Neural cell (in vitro differentiated cells): ENCODE measurements around the gene ARHGAP6. TPM values are rescaled to one million over a fixed set of nuclear protein-coding genes. Genes with fewer than 3 reads are reported as not detected.

Source experiments
- H2AFZ ChIP-seq: fragments of 200-600, 300-800 bp; sonication (generic), shearing (Covaris generic); 2 replicates; pipeline ENCODE4 v1.6.0; 2014; ENCODE audit warnings: low read depth, mild to moderate bottlenecking, antibody characterized with exemption, low read length, moderate library complexity
- H3F3A ChIP-seq: fragments of 200-600 bp; shearing (Covaris generic); 2 replicates; pipeline ENCODE4 v1.6.1; 2016; ENCODE audit warnings: mild to moderate bottlenecking, moderate library complexity, mixed read lengths, antibody characterized with exemption, low read length; ENCODE audit not compliant: insufficient read depth, poor library complexity, severe bottlenecking
- H3K27ac ChIP-seq: fragments of 200-600, 300-800 bp; sonication (generic), shearing (Covaris generic); 2 replicates; pipeline ENCODE4 v1.5.1; 2014; ENCODE audit warnings: mild to moderate bottlenecking, low read length, moderate library complexity
- H3K27me3 ChIP-seq: fragments of 300-800, 200-600 bp; sonication (generic), shearing (Covaris generic); 2 replicates; pipeline ENCODE4 v1.6.0; 2014; ENCODE audit warnings: mild to moderate bottlenecking, low read depth, low read length, moderate library complexity; ENCODE audit not compliant: insufficient read depth
- H3K36me3 ChIP-seq: fragments of 300-800, 200-600 bp; sonication (generic), shearing (Covaris generic); 2 replicates; pipeline ENCODE4 v1.5.1; 2014; ENCODE audit warnings: mild to moderate bottlenecking, antibody characterized with exemption, low read length, moderate library complexity; ENCODE audit not compliant: insufficient read depth
- H3K4me2 ChIP-seq: fragments of 300-800, 200-600 bp; sonication (generic), shearing (Covaris generic); 2 replicates; pipeline ENCODE4 v1.6.0; 2014; ENCODE audit warnings: mild to moderate bottlenecking, low read length
- H3K4me3 ChIP-seq: fragments of 300-800, 200-600 bp; sonication (generic), shearing (Covaris generic); 2 replicates; pipeline ENCODE4 v1.5.1; 2014; ENCODE audit warnings: mild to moderate bottlenecking, low read length, moderate library complexity
- H3K79me2 ChIP-seq: fragments of 200-600 bp; shearing (Covaris generic); replicated peaks from 2 replicates; pipeline ENCODE4 v1.6.0; 2014; ENCODE audit warnings: mild to moderate bottlenecking, low read length, moderate library complexity; ENCODE audit not compliant: insufficient read depth
- H3K9ac ChIP-seq: fragments of 300-800, 200-600 bp; sonication (generic), shearing (Covaris generic); 2 replicates; pipeline ENCODE4 v1.6.1; 2016; ENCODE audit warnings: mild to moderate bottlenecking, low read length, mixed read lengths
- H3K9me2 ChIP-seq: fragments of 200-600 bp; shearing (Covaris generic); 2 replicates; pipeline ENCODE4 v1.6.1; 2016; ENCODE audit warnings: mild to moderate bottlenecking, low read length, mixed read lengths; ENCODE audit not compliant: insufficient read depth
- H3K9me3 ChIP-seq: fragments of 200-600, 300-800 bp; sonication (generic), shearing (Covaris generic); 2 replicates; pipeline ENCODE4 v1.6.1; 2016; ENCODE audit warnings: mild to moderate bottlenecking, mixed run types, low read length, moderate library complexity, mixed read lengths
- H4K20me1 ChIP-seq: fragments of 200-600 bp; shearing (Covaris generic); 2 replicates; pipeline ENCODE4 v1.6.1; 2016; ENCODE audit warnings: mild to moderate bottlenecking, mixed run types; ENCODE audit not compliant: insufficient read depth
- CTCF ChIP-seq: fragments of 450-650 bp; IDR thresholded peaks from 2 replicates; pipeline ENCODE4 v1.5.1; 2014; ENCODE audit warnings: antibody characterized with exemption, mild to moderate bottlenecking, moderate library complexity; ENCODE audit not compliant: poor library complexity, severe bottlenecking
- EP300 ChIP-seq: fragments of 450-650 bp; conservative IDR thresholded peaks from 2 replicates; pipeline ENCODE4 v1.6.1; 2014; ENCODE audit warnings: antibody characterized with exemption, mild to moderate bottlenecking, moderate library complexity; ENCODE audit not compliant: poor library complexity, severe bottlenecking
- EZH2 ChIP-seq: fragments of 200-600, 300-800 bp; shearing (Covaris generic), sonication (generic); IDR thresholded peaks from 2 replicates; pipeline ENCODE4 v1.6.1; 2014; ENCODE audit warnings: antibody characterized with exemption, low read length, borderline replicate concordance, mild to moderate bottlenecking; ENCODE audit not compliant: insufficient read depth, poor library complexity, severe bottlenecking
- MXI1 ChIP-seq: fragments of 450-650 bp; conservative IDR thresholded peaks from 2 replicates; pipeline ENCODE4 v1.6.1; 2014; ENCODE audit warnings: antibody characterized with exemption, mild to moderate bottlenecking; ENCODE audit not compliant: poor library complexity, severe bottlenecking
- POLR2AphosphoS5 ChIP-seq: IDR thresholded peaks from 2 replicates; pipeline ENCODE4 v1.6.1; 2012
- RAD21 ChIP-seq: fragments of 450-650 bp; conservative IDR thresholded peaks from 2 replicates; pipeline ENCODE4 v1.6.1; 2014; ENCODE audit warnings: antibody characterized with exemption, mild to moderate bottlenecking, moderate library complexity
- SMC3 ChIP-seq: fragments of 450-650 bp; conservative IDR thresholded peaks from 2 replicates; pipeline ENCODE4 v1.6.1; 2014; ENCODE audit warnings: antibody characterized with exemption, mild to moderate bottlenecking, moderate library complexity; ENCODE audit not compliant: poor library complexity
- TAF1 ChIP-seq: IDR thresholded peaks from 2 replicates; pipeline ENCODE4 v1.6.1; 2012; ENCODE audit warnings: low read depth
- polyA plus RNA-seq: library from polyadenylated mRNA; depleted of rRNA; stranded (reverse); fragments of >200 nt; gene quantifications from 2 replicates; pipeline ENCODE4 v1.2.3, GENCODE V29; 2014
- TF ChIP-seq, protein P1 (sequence below): IDR thresholded peaks from 2 replicates; pipeline ENCODE4 v1.6.1; 2012; ENCODE audit warnings: borderline replicate concordance

ARHGAP6 gene
- polyA plus RNA-seq, 1 donor from 2014 or later: 0.40 TPM

DNA sequence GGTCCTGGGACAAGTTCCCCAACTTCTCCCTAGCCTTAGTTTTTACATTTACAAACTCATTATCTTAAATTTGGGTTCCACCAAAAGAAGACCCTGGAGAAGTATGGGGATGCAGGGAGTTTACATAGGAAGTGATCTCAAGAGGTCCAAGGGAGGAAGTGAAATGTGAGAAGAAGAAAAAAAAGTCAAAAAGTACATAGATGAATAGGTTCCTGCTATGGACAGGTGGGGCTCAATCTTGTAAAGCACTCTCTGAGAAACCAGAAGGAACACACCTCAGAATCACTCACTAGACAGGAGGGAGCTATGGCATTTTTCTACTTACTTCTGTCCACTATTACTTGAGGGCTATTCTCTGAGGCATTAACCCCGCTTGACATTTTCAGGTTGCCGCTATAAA lies 56.6 kb downstream of the ARHGAP6 start:
- no peaks in the 10 kb centered on the region for H3K9me2 ChIP-seq
- H3K9ac ChIP-seq: no peak overlapping the region
- H3K79me2 ChIP-seq: no peaks in the 10 kb centered on the region
- H3F3A ChIP-seq: no peaks in the 10 kb centered on the region
- TF ChIP-seq TAF1 (no peak), SMC3 (no peak)
- H3K36me3 ChIP-seq: no peaks in the 10 kb centered on the region
- H3K4me3 ChIP-seq: no peak overlapping the region
- no peaks in the 10 kb centered on the region for H3K9me3 ChIP-seq
- H3K27me3 ChIP-seq: no peaks in the 10 kb centered on the region
- no peak overlapping the region for H3K4me2 ChIP-seq
- H3K27ac ChIP-seq: no peak overlapping the region
- no peaks in the 10 kb centered on the region for H4K20me1 ChIP-seq
- H2AFZ ChIP-seq: no peak overlapping the region

GRCh38 chrX:11606408-11606807 lies 59.3 kb downstream of the ARHGAP6 start:
- no peak overlapping the region for H2AFZ ChIP-seq
- no peaks in the 10 kb centered on the region for H4K20me1 ChIP-seq
- H3K9ac ChIP-seq: no peak overlapping the region
- TF ChIP-seq, protein P1, sequence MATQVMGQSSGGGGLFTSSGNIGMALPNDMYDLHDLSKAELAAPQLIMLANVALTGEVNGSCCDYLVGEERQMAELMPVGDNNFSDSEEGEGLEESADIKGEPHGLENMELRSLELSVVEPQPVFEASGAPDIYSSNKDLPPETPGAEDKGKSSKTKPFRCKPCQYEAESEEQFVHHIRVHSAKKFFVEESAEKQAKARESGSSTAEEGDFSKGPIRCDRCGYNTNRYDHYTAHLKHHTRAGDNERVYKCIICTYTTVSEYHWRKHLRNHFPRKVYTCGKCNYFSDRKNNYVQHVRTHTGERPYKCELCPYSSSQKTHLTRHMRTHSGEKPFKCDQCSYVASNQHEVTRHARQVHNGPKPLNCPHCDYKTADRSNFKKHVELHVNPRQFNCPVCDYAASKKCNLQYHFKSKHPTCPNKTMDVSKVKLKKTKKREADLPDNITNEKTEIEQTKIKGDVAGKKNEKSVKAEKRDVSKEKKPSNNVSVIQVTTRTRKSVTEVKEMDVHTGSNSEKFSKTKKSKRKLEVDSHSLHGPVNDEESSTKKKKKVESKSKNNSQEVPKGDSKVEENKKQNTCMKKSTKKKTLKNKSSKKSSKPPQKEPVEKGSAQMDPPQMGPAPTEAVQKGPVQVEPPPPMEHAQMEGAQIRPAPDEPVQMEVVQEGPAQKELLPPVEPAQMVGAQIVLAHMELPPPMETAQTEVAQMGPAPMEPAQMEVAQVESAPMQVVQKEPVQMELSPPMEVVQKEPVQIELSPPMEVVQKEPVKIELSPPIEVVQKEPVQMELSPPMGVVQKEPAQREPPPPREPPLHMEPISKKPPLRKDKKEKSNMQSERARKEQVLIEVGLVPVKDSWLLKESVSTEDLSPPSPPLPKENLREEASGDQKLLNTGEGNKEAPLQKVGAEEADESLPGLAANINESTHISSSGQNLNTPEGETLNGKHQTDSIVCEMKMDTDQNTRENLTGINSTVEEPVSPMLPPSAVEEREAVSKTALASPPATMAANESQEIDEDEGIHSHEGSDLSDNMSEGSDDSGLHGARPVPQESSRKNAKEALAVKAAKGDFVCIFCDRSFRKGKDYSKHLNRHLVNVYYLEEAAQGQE: no peak
- TF ChIP-seq EZH2: no peak
- no peak for TF ChIP-seq RAD21
- no peak for TF ChIP-seq POLR2AphosphoS5
- TF ChIP-seq MXI1: no peak
- no peak for TF ChIP-seq SMC3
- no peak for TF ChIP-seq EP300
- TF ChIP-seq CTCF: no peak
- no peak for TF ChIP-seq TAF1
- H3K27me3 ChIP-seq: no peaks in the 10 kb centered on the region
- H3K4me3 ChIP-seq: no peak overlapping the region
- H3K9me3 ChIP-seq: no peaks in the 10 kb centered on the region
- no peaks in the 10 kb centered on the region for H3F3A ChIP-seq
- no peak overlapping the region for H3K4me2 ChIP-seq
- H3K9me2 ChIP-seq: no peaks in the 10 kb centered on the region
- H3K27ac ChIP-seq: no peak overlapping the region
- H3K79me2 ChIP-seq: no peaks in the 10 kb centered on the region
- no peaks in the 10 kb centered on the region for H3K36me3 ChIP-seq

GRCh38 chrX:11600578-11600977 lies 65.1 kb downstream of the ARHGAP6 start:
- no peak overlapping the region for H3K27ac ChIP-seq
- no peak overlapping the region for H3K9ac ChIP-seq
- no peaks in the 10 kb centered on the region for H3K9me2 ChIP-seq
- no peaks in the 10 kb centered on the region for H3F3A ChIP-seq
- H3K27me3 ChIP-seq: no peaks in the 10 kb centered on the region
- H3K9me3 ChIP-seq: no peaks in the 10 kb centered on the region
- H4K20me1 ChIP-seq: no peaks in the 10 kb centered on the region
- no peak overlapping the region for H2AFZ ChIP-seq
- no peak for TF ChIP-seq EP300
- TF ChIP-seq, protein P1: no peak
- TF ChIP-seq RAD21: no peak
- no peak for TF ChIP-seq CTCF
- TF ChIP-seq POLR2AphosphoS5: no peak
- no peak for TF ChIP-seq MXI1
- no peak for TF ChIP-seq TAF1
- TF ChIP-seq SMC3: no peak
- TF ChIP-seq EZH2: no peak
- no peaks in the 10 kb centered on the region for H3K36me3 ChIP-seq
- no peak overlapping the region for H3K4me3 ChIP-seq
- no peaks in the 10 kb centered on the region for H3K79me2 ChIP-seq
- no peak overlapping the region for H3K4me2 ChIP-seq
